B cell (primary cell): ENCODE results near the gene CHIA. TPM values are rescaled to one million over a fixed set of nuclear protein-coding genes. Genes with fewer than 3 reads are reported as not detected.
A peak's percentile ranks its signal among the peaks of the same experiment; 100 is the strongest.
"Not testable (repeated sequence)": the region's sequence is repeated elsewhere in the genome, so short reads cannot be mapped to it uniquely, and the experiment has no call there.

Source experiments
- ATAC-seq: fragments of 200-7000 bp; cut with Tn5 transposase; one replicate; pipeline ENCODE4 v1.10.0; 2021; ENCODE audit warnings: low read depth, mild to moderate bottlenecking, moderate number of reproducible peaks, moderate library complexity
- CTCF ChIA-PET: fragments of 350-600 bp; sonication (Branson Sonifier 250); formaldehyde crosslinking; loops from one replicate; lab custom pipeline; 2021; ENCODE audit warnings: antibody characterized with exemption, inconsistent platforms; lab: Charles Lee
- POLR2A ChIA-PET: fragments of 350-600 bp; sonication (Branson Sonifier 250); formaldehyde crosslinking; loops from one replicate; lab custom pipeline; 2021; ENCODE audit warnings: antibody characterized with exemption; lab: Charles Lee
- DNase-seq: peaks from one replicate; pipeline ENCODE4 v3.0.0; 2013
- H2AFZ ChIP-seq: 2 replicates; pipeline ENCODE4 v1.6.1; 2012; ENCODE audit warnings: mild to moderate bottlenecking, low read depth, low read length; ENCODE audit not compliant: insufficient read depth, poor library complexity, severe bottlenecking
- H3K27ac ChIP-seq, 2 donors: 1 replicate in 1 of 2; 2 replicates in 1 of 2; pipeline ENCODE4 v1.5.1; 2012 to 2013; ENCODE audit warnings: low read length in 2 of 2, mild to moderate bottlenecking in 2 of 2, moderate library complexity in 1 of 2
- H3K27me3 ChIP-seq, 4 experiments: fragments of 200-600 bp in 1 of 4; sonication (generic) in 1 of 4; replicated peaks in 1 of 4; 1 replicate in 2 of 4; 2 replicates in 2 of 4; pipeline versions ENCODE4 v1.6.1 to v1.7.0; 2013 to 2016; ENCODE audit warnings: low read length in 3 of 4, mild to moderate bottlenecking in 2 of 4, mixed read lengths in 1 of 4, moderate library complexity in 1 of 4; ENCODE audit not compliant: insufficient read depth in 4 of 4, control insufficient read depth in 3 of 4; ENCODE audit errors: control extremely low read depth in 1 of 4
- H3K36me3 ChIP-seq, 2 experiments: replicated peaks in 1 of 2; 1 replicate in 1 of 2; 2 replicates in 1 of 2; pipeline versions ENCODE4 v1.6.1 to v1.7.1; 2013; ENCODE audit warnings: low read length in 1 of 2; ENCODE audit not compliant: insufficient read depth in 2 of 2, control insufficient read depth in 1 of 2; ENCODE audit errors: control extremely low read depth in 1 of 2, extremely low read depth in 1 of 2
- H3K4me1 ChIP-seq, 2 donors: fragments of 200-600 bp in 1 of 2; sonication (generic) in 1 of 2; 1 replicate in 1 of 2; 2 replicates in 1 of 2; pipeline versions ENCODE4 v1.5.1 to v1.6.1; 2013 to 2017; ENCODE audit warnings: low read length in 2 of 2; ENCODE audit not compliant: control insufficient read depth in 2 of 2, insufficient read depth in 2 of 2
- H3K4me2 ChIP-seq: replicated peaks from 2 replicates; pipeline ENCODE3; 2012; ENCODE audit warnings: mild to moderate bottlenecking, low read depth, low read length; ENCODE audit not compliant: poor library complexity, severe bottlenecking
- H3K4me3 ChIP-seq, 5 experiments: fragments of 200-600 bp in 1 of 5; sonication (generic) in 1 of 5; 1 replicate in 3 of 5; 2 replicates in 2 of 5; pipeline versions ENCODE4 v1.5.1 to v1.7.0; 2011 to 2016; ENCODE audit warnings: low read length in 4 of 5, mild to moderate bottlenecking in 4 of 5, low read depth in 2 of 5, control low read depth in 1 of 5, moderate library complexity in 1 of 5; ENCODE audit not compliant: insufficient read depth in 1 of 5; ENCODE audit errors: control extremely low read depth in 1 of 5, extremely low read depth in 1 of 5
- H3K79me2 ChIP-seq: fragments of 200-600 bp; sonication (generic); one replicate; pipeline ENCODE4 v1.6.0; 2016; ENCODE audit warnings: low read length; ENCODE audit not compliant: control insufficient read depth, insufficient read depth
- H3K9ac ChIP-seq: fragments of 200-600 bp; sonication (generic); 2 replicates; pipeline ENCODE4 v1.6.1; 2017; ENCODE audit warnings: mild to moderate bottlenecking, low read length, moderate library complexity
- H3K9me3 ChIP-seq, 3 donors: one replicate each; pipeline versions ENCODE4 v1.6.1 to v1.7.1; 2013; ENCODE audit warnings: low read length in 2 of 3; ENCODE audit not compliant: control insufficient read depth in 2 of 3, insufficient read depth in 1 of 3; ENCODE audit errors: control extremely low read depth in 1 of 3
- H4K20me1 ChIP-seq: 2 replicates; pipeline ENCODE4 v1.6.0; 2012; ENCODE audit warnings: mild to moderate bottlenecking, low read length; ENCODE audit not compliant: insufficient read depth, control insufficient read depth, poor library complexity, severe bottlenecking
- H3K27ac Mint-ChIP-seq: one replicate; pipeline ENCODE4 v1.8.0; 2021; ENCODE audit warnings: mixed read lengths
- H3K27me3 Mint-ChIP-seq: one replicate; pipeline ENCODE4 v1.8.0; 2021; ENCODE audit warnings: mixed read lengths
- H3K4me1 Mint-ChIP-seq: one replicate; pipeline ENCODE4 v1.8.0; 2021; ENCODE audit warnings: mixed read lengths
- H3K4me3 Mint-ChIP-seq: one replicate; pipeline ENCODE4 v1.8.0; 2021; ENCODE audit warnings: mixed read lengths
- H3K9me3 Mint-ChIP-seq: one replicate; pipeline ENCODE4 v1.8.0; 2022; ENCODE audit warnings: mixed read lengths; ENCODE audit not compliant: insufficient read depth
- CTCF ChIP-seq: fragments of 200-600 bp; IDR thresholded peaks from one replicate; pipeline ENCODE4 v1.8.0; 2022; ENCODE audit warnings: antibody characterized with exemption, mild to moderate bottlenecking
- EZH2 ChIP-seq: IDR thresholded peaks from 2 replicates; pipeline ENCODE4 v1.6.1; 2012; ENCODE audit warnings: borderline replicate concordance, low read depth, mild to moderate bottlenecking, moderate library complexity, low read length; ENCODE audit not compliant: insufficient read depth, poor library complexity, severe bottlenecking
- WGBS: methylation state at CpG from one replicate; pipeline ENCODE4 v1.1.5; 2013; ENCODE audit warnings: missing lambda C conversion rate; ENCODE audit not compliant: insufficient coverage; 5-methylcytosine and 5-hydroxymethylcytosine counted together
- intact Hi-C: fragments of 100-400 bp; cut with micrococcal nuclease; formaldehyde crosslinking; loops from one replicate; pipeline ENCODE4 v1.10.0; 2022
- polyA plus RNA-seq: library from polyadenylated mRNA; depleted of rRNA; stranded (reverse); fragments of >200 nt; gene quantifications from 2 replicates; pipeline ENCODE4 v1.2.3, GENCODE V29; 2012
- total RNA-seq, 2 donors: library from RNA; stranded (reverse); fragments of 120-200 nt in 1 of 2; gene quantifications; 1 replicate in 1 of 2; 2 replicates in 1 of 2; pipeline versions ENCODE4 v1.2.3 to v1.2.4, GENCODE V29; 2013 to 2022

The CHIA gene
- total and polyA plus RNA-seq, 2 donors (not counting 1 experiment from before 2014, with no cell fraction given): not detected

GRCh38 chr1:111332190-111332589 lies 41.5 kb downstream of the CHIA start:
- H3K4me1 Mint-ChIP-seq: no peaks in the 10 kb centered on the region
- H3K9me3 Mint-ChIP-seq: peaks cover 17% of the 10 kb centered on the region
- Histone ChIP-seq H3K79me2 (no peaks in the 10 kb centered on the region), H3K4me1 (peaks cover 0 to 6% of the 10 kb centered on the region in 2 donors), H3K36me3 (no peaks in the 10 kb centered on the region), H3K4me2 (no peak overlapping the region), H4K20me1 (no peaks in the 10 kb centered on the region), H3K27me3 (no peaks in the 10 kb centered on the region), H3K27ac (no peak overlapping the region), H2AFZ (no peak overlapping the region), H3K4me3 (no peak overlapping the region), H3K9ac (no peak overlapping the region), H3K9me3 (peaks cover 11 to 29% (median 18%) of the 10 kb centered on the region in 3 donors)
- H3K4me3 Mint-ChIP-seq: no peak overlapping the region
- ChIA-PET POLR2A (no interaction called here), CTCF (interaction anchor here (0.6 to 1.7 kb wide), 4 partner anchors 25 to 301 kb away, joined by 3 to 7 read pairs (median 4); no protein-coding TSS in a partner anchor)
- no peak for ATAC-seq
- H3K27ac Mint-ChIP-seq: no peak overlapping the region
- intact Hi-C loops: no loop called here
- no peaks in the 10 kb centered on the region for H3K27me3 Mint-ChIP-seq
- no peak for DNase-seq
- WGBS: 87% methylated on average over 1 of the region's 1 CpG
- no peak for TF ChIP-seq CTCF
- TF ChIP-seq EZH2: no peak

GRCh38 chr1:111334169-111334568 lies 43.5 kb downstream of the CHIA start:
- Histone ChIP-seq H3K79me2 (no peaks in the 10 kb centered on the region), H3K4me1 (peaks cover 0 to 6% of the 10 kb centered on the region in 2 donors), H2AFZ (no peak overlapping the region), H3K9ac (no peak overlapping the region), H3K4me2 (no peak overlapping the region), H3K4me3 (no peak overlapping the region), H3K9me3 (peaks cover 5 to 18% (median 16%) of the 10 kb centered on the region in 3 donors), H4K20me1 (no peaks in the 10 kb centered on the region), H3K27me3 (no peaks in the 10 kb centered on the region), H3K36me3 (no peaks in the 10 kb centered on the region), H3K27ac (no peak overlapping the region)
- intact Hi-C loops: loop anchor here (1.0 kb wide), 2 partner anchors 111 to 302 kb away; no protein-coding TSS in a partner anchor
- ChIA-PET CTCF (interaction anchor here (0.9 to 2.7 kb wide), 21 partner anchors 12 to 554 kb away, joined by 3 to 33 read pairs (median 4); partner anchors contain the start of genes CHI3L2 and DENND2D), POLR2A (no interaction called here)
- Mint-ChIP-seq H3K27ac (no peak overlapping the region), H3K4me3 (no peak overlapping the region), H3K9me3 (peaks cover 2% of the 10 kb centered on the region), H3K27me3 (no peaks in the 10 kb centered on the region), H3K4me1 (no peaks in the 10 kb centered on the region)
- no CpG with 5 or more reads among the region's 2 CpGs for WGBS
- TF ChIP-seq CTCF (peak; percentile 74), EZH2 (no peak)
- peak; percentile 62 for ATAC-seq
- peak; percentile 72 for DNase-seq

GRCh38 chr1:111335214-111335877 lies 44.7 kb downstream of the CHIA start:
- DNase-seq, POLR2A ChIA-PET, H3K4me1 ChIP-seq, H3K27me3 ChIP-seq, H3K27ac Mint-ChIP-seq, H3K27ac ChIP-seq, intact Hi-C loops, H3K27me3 Mint-ChIP-seq, H3K4me3 ChIP-seq, H3K4me2 ChIP-seq, H3K4me1 Mint-ChIP-seq, ATAC-seq, H3K9me3 Mint-ChIP-seq, H2AFZ ChIP-seq, H4K20me1 ChIP-seq, H3K79me2 ChIP-seq, H3K36me3 ChIP-seq, H3K9ac ChIP-seq, H3K4me3 Mint-ChIP-seq: not testable (repeated sequence)
- 87% methylated on average over 14 of the region's 15 CpGs for WGBS
- CTCF ChIA-PET: interaction anchor here (0.9 to 2.7 kb wide), 11 partner anchors 11 to 343 kb away, joined by 3 to 33 read pairs (median 6); partner anchors contain the start of gene DENND2D
- peaks cover 5 to 11% (median 10%) of the 10 kb centered on the region in 3 donors for H3K9me3 ChIP-seq
